Natural killer cell treated with Interleukin-12 subunit alpha and Interleukin-12 subunit beta and Interleukin-15 and Interleukin-18, amount 100 ng/mL, for 72 hours (primary cell): ENCODE data around the gene ADAMTS4. TPM values are rescaled to one million over a fixed set of nuclear protein-coding genes. Genes with fewer than 3 reads are reported as not detected.

Experiments used
- ATAC-seq, 2 donors: fragments of 150-1000 bp; cut with Tn5 transposase in 1 of 2; sonication (Bioruptor Pico), chemical (Tn5 transposase) in 1 of 2; 2 replicates each; pipeline ENCODE4 v1.10.0; 2021
- DNase-seq: peaks from one replicate; pipeline ENCODE4 v3.0.0; 2022; ENCODE audit warnings: low spot score
- H3K27ac Mint-ChIP-seq, 2 donors: 1 replicate in 1 of 2; 2 replicates in 1 of 2; pipeline ENCODE4 v1.8.0; 2022; ENCODE audit warnings: mixed read lengths in 2 of 2, mild to moderate bottlenecking in 1 of 2, moderate library complexity in 1 of 2
- H3K27me3 Mint-ChIP-seq, 2 donors: 1 replicate in 1 of 2; 2 replicates in 1 of 2; pipeline ENCODE4 v1.8.0; 2022; ENCODE audit warnings: mixed read lengths in 2 of 2
- H3K36me3 Mint-ChIP-seq: one replicate; pipeline ENCODE4 v1.8.0; 2022; ENCODE audit warnings: mixed read lengths
- H3K4me1 Mint-ChIP-seq, 2 donors: 1 replicate in 1 of 2; 2 replicates in 1 of 2; pipeline ENCODE4 v1.8.0; 2022; ENCODE audit warnings: low read depth in 2 of 2, mixed read lengths in 2 of 2, mild to moderate bottlenecking in 1 of 2
- H3K4me3 Mint-ChIP-seq: one replicate; pipeline ENCODE4 v1.8.0; 2022; ENCODE audit warnings: mixed read lengths
- H3K9me3 Mint-ChIP-seq: 2 replicates; pipeline ENCODE4 v1.8.0; 2022; ENCODE audit warnings: mixed read lengths
- total RNA-seq, 2 donors: library from RNA; stranded (reverse); gene quantifications; one replicate each; pipeline ENCODE4 v1.2.3, GENCODE V29; 2022

ADAMTS4 gene
- total RNA-seq, 2 donors from 2014 or later, result 0.43 to 0.89 TPM

- H3K27me3 Mint-ChIP-seq, result no peaks in the 10 kb centered on the region
- peak overlapping the region; percentile 92 for H3K4me3 Mint-ChIP-seq
- no peaks in the 10 kb centered on the region for H3K9me3 Mint-ChIP-seq
- ATAC-seq, result no peak
- DNase-seq, result no peak
- H3K4me1 Mint-ChIP-seq, result peaks cover 44 to 53% of the 10 kb centered on the region in 2 donors
- no peak overlapping the region for H3K27ac Mint-ChIP-seq
- peaks cover 26% of the 10 kb centered on the region for H3K36me3 Mint-ChIP-seq
Measured at GRCh38 chr1:161168906-161169305, 29.9 kb downstream of the ADAMTS4 start.

GRCh38 chr1:161166669-161167548 is 31.9 kb downstream of the ADAMTS4 start:
- Mint-ChIP-seq H3K9me3 (no peaks in the 10 kb centered on the region), H3K36me3 (peaks cover 11% of the 10 kb centered on the region), H3K4me1 (peaks cover 45 to 47% of the 10 kb centered on the region in 2 donors), H3K4me3 (peak overlapping the region; percentile 92), H3K27ac (peak overlapping the region; percentile 92), H3K27me3 (no peaks in the 10 kb centered on the region)
- peak; percentile 0 for ATAC-seq
- no peak for DNase-seq

DNA sequence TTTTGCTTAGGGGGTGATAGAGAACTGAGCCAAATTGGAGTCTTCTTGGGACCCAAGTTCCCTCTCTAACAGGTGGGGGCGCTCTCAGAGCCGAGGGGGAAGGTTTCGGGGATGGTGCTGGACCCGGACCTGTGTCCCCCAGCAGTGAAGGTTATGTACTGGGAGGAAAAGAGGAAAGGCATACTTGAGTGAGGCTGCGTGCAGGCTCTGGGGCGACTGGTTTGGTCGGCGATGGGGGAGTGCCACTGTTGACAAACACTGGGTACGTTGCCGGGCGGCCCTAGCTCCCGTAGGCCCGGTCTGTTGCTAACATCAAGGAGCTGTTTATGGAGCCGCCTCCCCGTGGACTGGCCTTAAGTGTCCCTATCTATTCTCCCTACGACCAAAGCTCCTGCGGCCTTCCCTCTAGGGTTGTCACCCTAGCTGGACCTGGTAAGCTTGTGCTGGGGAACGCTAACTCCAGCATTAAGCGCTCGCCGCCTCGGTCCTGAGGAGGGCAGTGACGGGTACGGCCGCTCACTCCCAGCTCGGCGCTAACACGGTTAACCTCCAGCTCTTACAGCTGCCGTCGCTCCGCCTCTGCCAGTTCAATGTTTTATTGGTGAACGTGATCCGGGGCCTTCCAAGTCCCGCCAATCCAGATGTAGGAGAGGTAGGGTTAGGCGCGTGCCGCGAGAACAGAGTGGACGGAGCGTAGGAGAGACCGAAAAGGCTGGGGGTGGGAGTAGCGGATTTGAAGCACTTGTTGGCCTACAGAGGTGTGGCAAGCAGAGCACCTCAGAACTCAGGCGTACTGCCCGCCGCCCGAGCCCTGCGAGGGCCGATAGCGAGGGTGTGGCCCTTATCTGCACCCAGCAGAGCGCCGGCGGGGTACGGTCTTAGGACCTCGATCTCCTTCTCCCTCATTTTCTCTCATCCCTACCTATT is 32.8 kb downstream of the ADAMTS4 start, which contains the start of gene PPOX:
Gene PPOX, plus strand, starts transcription at position 685 of the 927 bp plus-strand sequence. CDS start 422 bp downstream, outside the sequence.
- ATAC-seq (peak; percentile 97 to 98), DNase-seq (peak; percentile 98)
- peaks cover 44 to 53% of the 10 kb centered on the region in 2 donors for H3K4me1 Mint-ChIP-seq
- peak within 1 kb of the TSS; percentile 92 for H3K4me3 Mint-ChIP-seq
- H3K36me3 Mint-ChIP-seq, result peaks cover 8% of the 10 kb centered on the region
- no peaks in the 10 kb centered on the region for H3K27me3 Mint-ChIP-seq
- H3K27ac Mint-ChIP-seq, result peak within 1 kb of the TSS; percentile 92
- no peaks in the 10 kb centered on the region for H3K9me3 Mint-ChIP-seq

- Mint-ChIP-seq H3K4me1 (peaks cover 47 to 52% of the 10 kb centered on the region in 2 donors), H3K27me3 (no peaks in the 10 kb centered on the region), H3K9me3 (no peaks in the 10 kb centered on the region), H3K36me3 (peaks cover 5% of the 10 kb centered on the region), H3K4me3 (peak overlapping the region; percentile 92), H3K27ac (peak overlapping the region; percentile 92)
- no peak for ATAC-seq
- no peak for DNase-seq
Measured at GRCh38 chr1:161164901-161165610, 33.8 kb downstream of the ADAMTS4 start.

- Mint-ChIP-seq H3K27ac (peak overlapping the region; percentile 92), H3K27me3 (no peaks in the 10 kb centered on the region), H3K36me3 (peaks cover 5% of the 10 kb centered on the region), H3K9me3 (no peaks in the 10 kb centered on the region), H3K4me3 (peak overlapping the region; percentile 25), H3K4me1 (peaks cover 47 to 52% of the 10 kb centered on the region in 2 donors)
- no peak for ATAC-seq
- DNase-seq, result no peak
Measured at GRCh38 chr1:161163793-161164192, 35.1 kb downstream of the ADAMTS4 start.

DNA sequence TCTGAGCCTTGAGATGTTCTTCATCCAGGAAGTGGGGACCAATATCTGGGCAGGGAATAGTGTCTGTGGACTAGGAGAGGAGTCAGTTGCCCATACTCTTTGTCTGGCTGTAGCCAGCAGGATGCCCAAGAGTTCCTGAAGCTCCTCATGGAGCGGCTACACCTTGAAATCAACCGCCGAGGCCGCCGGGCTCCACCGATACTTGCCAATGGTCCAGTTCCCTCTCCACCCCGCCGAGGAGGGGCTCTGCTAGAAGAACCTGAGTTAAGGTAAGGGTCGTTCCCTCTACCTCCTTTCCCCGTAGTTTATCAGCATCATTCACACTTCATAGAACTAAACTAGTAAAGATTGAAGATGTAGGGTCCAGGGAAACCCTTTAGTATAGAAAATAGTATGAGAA is 36.0 kb downstream of the ADAMTS4 start:
- no peaks in the 10 kb centered on the region for H3K27me3 Mint-ChIP-seq
- H3K36me3 Mint-ChIP-seq, result peaks cover 10% of the 10 kb centered on the region
- DNase-seq, result no peak
- H3K4me3 Mint-ChIP-seq, result no peak overlapping the region
- H3K4me1 Mint-ChIP-seq, result peaks cover 47 to 51% of the 10 kb centered on the region in 2 donors
- no peaks in the 10 kb centered on the region for H3K9me3 Mint-ChIP-seq
- H3K27ac Mint-ChIP-seq, result peak overlapping the region; percentile 9 to 92
- ATAC-seq, result no peak

DNA sequence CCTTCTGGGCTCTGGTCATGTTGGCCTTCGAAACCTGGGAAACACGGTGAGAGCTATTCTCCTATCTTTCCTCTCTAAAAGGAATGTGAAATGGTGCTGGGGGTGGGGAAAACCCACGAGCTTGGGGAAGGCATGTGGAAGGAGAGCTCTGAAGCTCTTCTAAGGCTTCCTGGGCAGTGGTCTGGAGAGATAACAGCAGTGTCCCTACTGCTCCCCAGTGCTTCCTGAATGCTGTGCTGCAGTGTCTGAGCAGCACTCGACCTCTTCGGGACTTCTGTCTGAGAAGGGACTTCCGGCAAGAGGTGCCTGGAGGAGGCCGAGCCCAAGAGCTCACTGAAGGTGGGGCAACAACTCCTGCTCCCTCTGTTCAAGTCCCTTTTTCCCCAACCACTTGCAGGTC is 36.8 kb downstream of the ADAMTS4 start:
- Mint-ChIP-seq H3K4me1 (peaks cover 48 to 49% of the 10 kb centered on the region in 2 donors), H3K27ac (peak overlapping the region in 1 of 2 donors; percentile 29), H3K36me3 (peaks cover 16% of the 10 kb centered on the region), H3K9me3 (no peaks in the 10 kb centered on the region), H3K27me3 (no peaks in the 10 kb centered on the region), H3K4me3 (no peak overlapping the region)
- DNase-seq (no peak), ATAC-seq (no peak)

DNA sequence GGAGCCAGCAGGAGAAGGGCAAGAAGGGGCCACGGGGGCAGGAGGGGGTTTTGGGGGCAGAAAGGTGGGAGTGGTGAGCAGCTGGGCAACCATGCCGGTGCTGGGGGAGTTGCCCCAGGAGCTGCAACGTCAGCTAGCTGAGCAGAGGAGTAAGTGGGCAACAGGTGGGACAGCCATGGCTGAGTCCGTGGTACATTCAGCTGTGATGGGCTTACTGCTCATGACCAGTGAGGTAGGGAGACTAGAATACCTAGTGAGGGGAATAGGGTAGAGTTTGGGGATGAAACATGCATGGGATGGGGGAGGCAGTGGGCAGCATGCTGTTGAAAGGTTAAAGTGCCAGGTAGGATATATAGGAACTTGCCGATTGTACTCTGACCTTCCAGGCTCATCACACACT is 37.2 kb downstream of the ADAMTS4 start:
- DNase-seq, result no peak
- Mint-ChIP-seq H3K36me3 (peaks cover 19% of the 10 kb centered on the region), H3K9me3 (no peaks in the 10 kb centered on the region), H3K27ac (peak overlapping the region in 1 of 2 donors; percentile 29), H3K27me3 (no peaks in the 10 kb centered on the region), H3K4me1 (peaks cover 47 to 48% of the 10 kb centered on the region in 2 donors), H3K4me3 (peak overlapping the region; percentile 84)
- ATAC-seq, result no peak

DNA sequence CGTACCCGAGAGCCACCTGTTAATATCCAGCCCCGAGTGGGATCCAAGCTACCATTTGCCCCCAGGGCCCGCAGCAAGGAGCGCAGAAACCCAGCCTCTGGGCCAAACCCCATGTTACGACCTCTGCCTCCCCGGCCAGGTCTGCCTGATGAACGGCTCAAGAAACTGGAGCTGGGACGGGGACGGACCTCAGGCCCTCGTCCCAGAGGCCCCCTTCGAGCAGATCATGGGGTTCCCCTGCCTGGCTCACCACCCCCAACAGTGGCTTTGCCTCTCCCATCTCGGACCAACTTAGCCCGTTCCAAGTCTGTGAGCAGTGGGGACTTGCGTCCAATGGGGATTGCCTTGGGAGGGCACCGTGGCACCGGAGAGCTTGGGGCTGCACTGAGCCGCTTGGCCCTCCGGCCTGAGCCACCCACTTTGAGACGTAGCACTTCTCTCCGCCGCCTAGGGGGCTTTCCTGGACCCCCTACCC is 38.1 kb downstream of the ADAMTS4 start:
- Mint-ChIP-seq H3K4me1 (peaks cover 42 to 43% of the 10 kb centered on the region in 2 donors), H3K9me3 (no peaks in the 10 kb centered on the region), H3K27me3 (no peaks in the 10 kb centered on the region), H3K36me3 (peaks cover 20% of the 10 kb centered on the region), H3K4me3 (peak overlapping the region; percentile 84), H3K27ac (peak overlapping the region; percentile 13 to 69)
- ATAC-seq (no peak), DNase-seq (no peak)

- no peaks in the 10 kb centered on the region for H3K9me3 Mint-ChIP-seq
- no peak for ATAC-seq
- H3K27me3 Mint-ChIP-seq, result no peaks in the 10 kb centered on the region
- peak overlapping the region; percentile 84 for H3K4me3 Mint-ChIP-seq
- H3K4me1 Mint-ChIP-seq, result peaks cover 42 to 46% of the 10 kb centered on the region in 2 donors
- H3K36me3 Mint-ChIP-seq, result peaks cover 28% of the 10 kb centered on the region
- DNase-seq, result no peak
- H3K27ac Mint-ChIP-seq, result peak overlapping the region; percentile 69 to 70
Measured at GRCh38 chr1:161159913-161160243, 39.0 kb downstream of the ADAMTS4 start.

DNA sequence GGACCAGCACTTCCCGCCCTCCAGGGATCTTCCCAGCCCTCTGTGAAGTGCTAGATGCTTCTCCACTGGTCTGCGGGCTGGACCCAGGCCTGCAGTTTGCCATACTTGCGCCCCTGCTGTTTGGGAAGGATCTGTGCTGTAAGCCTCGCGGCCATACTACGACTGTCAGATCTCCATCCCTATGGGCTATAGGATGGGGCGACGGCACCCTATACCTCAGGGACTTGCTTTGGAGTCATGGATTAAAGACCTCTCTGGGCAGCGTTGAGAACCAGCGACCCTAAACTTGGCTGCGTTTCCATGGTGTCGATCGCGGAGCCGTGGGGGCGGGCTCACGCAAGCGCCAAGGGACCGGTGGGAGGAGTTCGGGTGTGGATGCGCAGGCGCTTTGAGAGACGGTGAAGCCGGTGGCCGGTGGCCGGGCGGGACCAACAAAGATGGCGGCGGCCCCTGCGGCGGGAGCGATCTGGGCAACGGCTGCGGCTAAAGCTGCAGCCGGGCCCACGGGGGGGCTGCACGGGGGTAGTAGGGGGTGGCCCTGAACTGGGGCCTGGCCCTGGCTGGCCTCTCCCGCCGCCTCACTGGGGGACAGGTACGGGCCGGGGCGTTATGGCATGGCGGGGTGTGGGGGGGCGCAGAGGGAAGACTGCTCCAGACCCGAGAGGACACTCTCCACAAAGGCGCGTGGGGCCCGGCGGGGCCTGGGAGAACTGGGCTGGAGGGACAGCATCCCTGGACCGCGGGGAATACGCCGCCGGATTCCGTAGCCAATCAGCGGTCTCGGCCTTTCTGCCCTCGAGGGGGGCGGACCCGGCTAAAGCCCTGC is 39.6 kb downstream of the ADAMTS4 start, which contains the start of gene USP21:
Gene USP21, plus strand, starts transcription at position 414 of the 826 bp plus-strand sequence. CDS start 1,141 bp downstream, outside the sequence.
- Mint-ChIP-seq H3K36me3 (peaks cover 31% of the 10 kb centered on the region), H3K9me3 (no peaks in the 10 kb centered on the region), H3K27me3 (no peaks in the 10 kb centered on the region), H3K4me1 (peaks cover 43 to 49% of the 10 kb centered on the region in 2 donors), H3K4me3 (peak within 1 kb of the TSS; percentile 84), H3K27ac (peak within 1 kb of the TSS; percentile 69 to 70)
- ATAC-seq, result peak; percentile 96 to 97
- peak; percentile 93 for DNase-seq

GRCh38 chr1:161158316-161159010 is 40.4 kb downstream of the ADAMTS4 start:
- no peak for ATAC-seq
- H3K36me3 Mint-ChIP-seq, result peaks cover 29% of the 10 kb centered on the region

More at GRCh38 chr1:161158316-161159010, 40.4 kb downstream of the ADAMTS4 start:
- DNase-seq, result no peak
- Mint-ChIP-seq H3K4me3 (peak overlapping the region; percentile 84), H3K9me3 (no peaks in the 10 kb centered on the region), H3K27me3 (no peaks in the 10 kb centered on the region), H3K4me1 (peaks cover 45 to 48% of the 10 kb centered on the region in 2 donors), H3K27ac (peak overlapping the region; percentile 69 to 70)
